ENCODE data around the gene DLK2.
"Not testable (repeated sequence)": the region's sequence is repeated elsewhere in the genome, so short reads cannot be mapped to it uniquely, and the experiment has no call there.

The DLK2 gene

DNA sequence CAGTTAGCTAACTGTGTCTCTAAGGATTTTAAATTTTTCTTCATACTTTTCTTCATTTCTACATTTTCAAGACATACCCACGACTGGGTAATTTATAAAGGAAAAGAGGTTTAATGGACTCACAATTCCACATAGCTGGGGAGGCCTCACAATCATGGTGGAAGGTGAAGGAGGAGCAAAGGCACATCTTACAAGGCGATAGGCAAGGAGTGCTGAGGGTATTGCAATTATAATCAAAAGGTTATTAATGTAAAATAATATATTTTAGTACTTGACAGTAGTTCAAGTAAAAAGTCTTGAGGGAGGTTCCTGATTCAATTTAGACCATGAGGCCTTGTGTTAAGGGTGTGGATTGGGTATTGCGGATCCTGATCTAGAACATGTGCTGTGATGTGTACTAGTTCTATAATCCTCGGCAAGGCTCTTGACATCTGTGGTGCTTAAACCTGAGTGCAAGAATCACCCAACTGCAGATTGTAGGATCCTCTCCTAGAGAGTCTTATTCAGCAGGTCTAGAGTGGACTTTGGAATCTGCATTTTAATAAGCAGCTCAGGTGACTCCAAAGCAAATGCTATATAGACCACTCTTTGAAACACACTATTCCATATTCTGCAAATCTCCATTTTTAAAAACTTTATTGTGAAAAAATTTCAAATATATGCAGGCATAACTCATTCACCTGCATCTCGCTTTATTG lies 35.2 kb downstream of the DLK2 start:
- TF ChIP-seq, protein P1, sequence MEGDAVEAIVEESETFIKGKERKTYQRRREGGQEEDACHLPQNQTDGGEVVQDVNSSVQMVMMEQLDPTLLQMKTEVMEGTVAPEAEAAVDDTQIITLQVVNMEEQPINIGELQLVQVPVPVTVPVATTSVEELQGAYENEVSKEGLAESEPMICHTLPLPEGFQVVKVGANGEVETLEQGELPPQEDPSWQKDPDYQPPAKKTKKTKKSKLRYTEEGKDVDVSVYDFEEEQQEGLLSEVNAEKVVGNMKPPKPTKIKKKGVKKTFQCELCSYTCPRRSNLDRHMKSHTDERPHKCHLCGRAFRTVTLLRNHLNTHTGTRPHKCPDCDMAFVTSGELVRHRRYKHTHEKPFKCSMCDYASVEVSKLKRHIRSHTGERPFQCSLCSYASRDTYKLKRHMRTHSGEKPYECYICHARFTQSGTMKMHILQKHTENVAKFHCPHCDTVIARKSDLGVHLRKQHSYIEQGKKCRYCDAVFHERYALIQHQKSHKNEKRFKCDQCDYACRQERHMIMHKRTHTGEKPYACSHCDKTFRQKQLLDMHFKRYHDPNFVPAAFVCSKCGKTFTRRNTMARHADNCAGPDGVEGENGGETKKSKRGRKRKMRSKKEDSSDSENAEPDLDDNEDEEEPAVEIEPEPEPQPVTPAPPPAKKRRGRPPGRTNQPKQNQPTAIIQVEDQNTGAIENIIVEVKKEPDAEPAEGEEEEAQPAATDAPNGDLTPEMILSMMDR (IDR thresholded peaks at IDR 0.05; ENCODE audit: control insufficient read depth, extremely low read depth, insufficient read depth) = no peak
- H3K4me3 ChIP-seq (ENCODE audit: low read depth, low read length) = no peak overlapping the region
- DNase-seq (ENCODE audit: low read depth) = no peak

DNA sequence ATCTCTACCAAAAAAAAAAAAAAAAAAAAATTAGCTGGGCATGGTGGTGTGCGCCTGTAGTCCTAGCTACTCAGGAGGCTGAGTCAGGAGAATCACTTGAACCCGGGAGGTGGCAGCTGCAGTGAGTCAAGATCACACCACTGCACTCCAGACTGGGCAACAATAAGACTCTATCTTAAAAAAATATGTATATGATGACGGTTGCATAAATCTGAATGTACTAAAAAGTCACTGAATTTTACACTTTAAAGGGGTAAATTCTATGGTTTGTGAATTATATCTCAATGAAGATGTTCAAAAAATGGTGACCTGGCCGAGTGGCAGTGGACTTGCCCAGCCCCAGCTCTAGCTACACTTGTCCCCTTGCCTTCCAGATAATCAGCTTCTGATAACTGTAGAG lies 38.4 kb downstream of the DLK2 start:
- H3K4me3 ChIP-seq (ENCODE audit: low read depth, low read length) = no peak overlapping the region
- DNase-seq (ENCODE audit: low read depth) = no peak
- TF ChIP-seq, protein P1 (IDR thresholded peaks at IDR 0.05; ENCODE audit: control insufficient read depth, extremely low read depth, insufficient read depth) = no peak

DNA sequence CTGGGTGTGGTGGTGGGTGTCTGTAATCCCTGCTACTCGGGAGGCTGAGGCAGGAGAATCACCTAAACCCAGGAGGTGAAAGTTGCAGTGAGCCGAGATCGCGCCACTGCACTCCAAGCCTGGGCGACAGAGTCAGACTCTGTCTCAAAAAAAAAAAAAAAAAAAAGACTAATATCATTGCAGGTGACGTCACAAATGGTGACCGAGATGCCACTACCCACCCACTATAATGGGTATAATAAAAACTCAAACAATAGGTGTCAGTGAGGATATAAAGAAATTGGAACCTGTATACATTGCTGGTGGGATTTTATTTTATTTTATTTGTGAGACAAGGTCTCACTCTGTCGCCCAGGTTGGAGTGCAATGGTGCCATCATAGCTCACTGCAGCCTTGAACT lies 40.1 kb downstream of the DLK2 start:
- not testable (repeated sequence) for DNase-seq (ENCODE audit: low read depth); H3K4me3 ChIP-seq (ENCODE audit: low read depth, low read length)

DNA sequence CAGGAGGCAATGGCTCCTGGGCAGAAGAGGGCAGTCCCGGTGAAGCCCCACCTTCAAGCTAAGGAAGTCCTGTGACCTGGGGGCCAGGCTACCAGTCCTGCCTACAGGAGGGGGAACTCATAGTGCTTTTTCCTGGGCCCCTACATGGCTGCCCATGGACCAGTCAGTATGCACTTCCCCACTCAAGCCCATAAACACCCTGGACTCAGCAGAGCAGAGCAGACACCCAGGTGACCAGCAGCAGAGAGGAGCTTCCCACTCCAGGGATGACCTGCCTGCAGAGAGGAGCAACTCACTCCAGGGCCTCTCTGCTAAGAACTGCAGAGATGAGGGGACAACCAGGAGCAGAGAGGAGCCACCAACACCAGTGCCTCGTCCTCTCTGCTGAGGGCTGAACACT lies 42.3 kb downstream of the DLK2 start:
- TF ChIP-seq, protein P1 (IDR thresholded peaks at IDR 0.05; ENCODE audit: control insufficient read depth, extremely low read depth, insufficient read depth) = no peak
- no peak for DNase-seq (ENCODE audit: low read depth)
- no peak overlapping the region for H3K4me3 ChIP-seq (ENCODE audit: low read depth, low read length)

DNA sequence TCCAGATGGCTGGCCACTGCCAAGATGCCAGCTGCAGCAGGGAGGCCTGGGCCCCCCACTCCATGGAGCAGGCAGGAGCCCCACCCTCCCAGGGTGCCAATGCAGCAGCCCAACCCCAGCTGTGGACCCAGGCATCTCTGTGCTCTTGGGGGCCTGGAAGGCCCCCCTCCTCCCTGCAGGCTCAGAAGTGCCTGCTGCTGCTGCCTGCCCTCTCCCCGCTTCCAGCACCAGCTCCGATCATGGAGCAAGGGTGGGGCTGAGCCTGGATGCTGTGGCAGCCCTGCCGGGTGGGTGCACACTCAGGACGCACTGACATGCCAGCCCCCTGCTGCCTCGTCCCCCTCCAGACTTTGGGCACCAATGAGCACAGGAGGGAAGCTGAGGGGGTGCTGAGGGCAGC lies 42.8 kb downstream of the DLK2 start:
- H3K4me3 ChIP-seq (ENCODE audit: low read depth, low read length) = no peak overlapping the region
- TF ChIP-seq, protein P1 (IDR thresholded peaks at IDR 0.05; ENCODE audit: control insufficient read depth, extremely low read depth, insufficient read depth) = no peak
- no peak for DNase-seq (ENCODE audit: low read depth)

DNA sequence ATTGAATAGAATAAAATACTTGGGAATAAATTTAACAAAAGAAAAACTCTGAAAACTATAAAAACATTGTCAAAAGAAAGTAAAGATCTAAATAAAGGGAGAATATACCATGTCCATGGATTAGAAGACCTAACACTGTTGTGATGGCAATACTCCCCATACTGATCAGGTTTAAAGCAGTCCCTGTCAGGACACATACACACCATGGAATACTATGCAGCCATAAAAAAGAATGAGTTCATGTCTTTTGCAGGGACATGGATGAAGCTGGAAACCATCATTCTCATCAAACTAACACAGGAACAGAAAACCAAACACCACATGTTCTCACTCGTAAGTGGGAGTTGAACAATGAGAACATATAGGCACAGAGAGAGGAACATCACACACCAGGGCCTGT lies 44.6 kb downstream of the DLK2 start:
- not testable (repeated sequence) for DNase-seq (ENCODE audit: low read depth); H3K4me3 ChIP-seq (ENCODE audit: low read depth, low read length)

DNA sequence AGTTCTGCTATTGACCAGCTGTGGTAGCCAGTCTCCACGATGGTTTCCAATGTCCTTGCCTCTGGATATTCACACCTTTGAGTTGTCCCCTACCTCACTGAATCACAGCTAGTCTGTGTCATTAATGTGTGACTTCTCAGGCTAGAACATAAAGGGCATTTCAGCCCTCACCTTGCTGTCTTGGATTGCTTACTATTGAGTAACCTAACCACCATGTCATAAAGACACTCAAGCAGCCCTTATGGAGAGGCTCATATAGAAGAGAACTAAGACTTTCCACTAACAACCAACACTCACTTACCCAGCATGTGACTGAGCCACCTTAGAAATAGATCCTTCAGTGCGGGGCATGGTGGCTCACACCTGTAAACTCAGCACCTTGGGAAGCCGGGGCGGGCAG lies 47.1 kb downstream of the DLK2 start:
- no peak for DNase-seq (ENCODE audit: low read depth)
- TF ChIP-seq, protein P1 (IDR thresholded peaks at IDR 0.05; ENCODE audit: control insufficient read depth, extremely low read depth, insufficient read depth) = no peak
- no peak overlapping the region for H3K4me3 ChIP-seq (ENCODE audit: low read depth, low read length)

DNA sequence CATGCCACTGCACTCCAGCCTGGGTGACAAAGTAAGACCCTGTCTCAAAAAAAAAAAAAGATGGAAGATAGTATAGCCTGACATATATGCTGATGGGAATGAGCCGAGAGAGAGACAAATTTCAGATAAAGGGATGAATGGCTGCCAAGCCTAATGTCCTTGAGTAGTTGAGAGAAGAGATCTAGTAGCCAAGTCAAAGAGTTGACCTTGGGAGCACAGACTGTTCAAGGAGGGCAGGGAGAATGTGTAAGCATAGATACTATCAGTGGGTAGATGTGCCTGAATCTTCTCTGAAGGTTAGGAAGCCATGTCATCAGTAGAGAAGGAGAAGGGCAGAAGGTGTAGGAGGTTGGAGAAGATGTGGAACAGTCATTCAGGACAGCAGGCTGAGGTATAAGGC lies 48.1 kb downstream of the DLK2 start:
- H3K4me3 ChIP-seq (ENCODE audit: low read depth, low read length) = no peak overlapping the region
- TF ChIP-seq, protein P1 (IDR thresholded peaks at IDR 0.05; ENCODE audit: control insufficient read depth, extremely low read depth, insufficient read depth) = no peak
- DNase-seq (ENCODE audit: low read depth) = no peak
